Fibroblast of lung (primary cell): Measurements from ENCODE around the gene HMBS.

ENCODE experiments used
- EZH2 ChIP-seq: IDR thresholded peaks from 2 replicates; pipeline ENCODE4 v1.5.1; 2012; ENCODE audit warnings: low read length, control low read depth, mild to moderate bottlenecking; ENCODE audit errors: missing control alignments
- TF ChIP-seq, protein P1 (sequence below), 2 donors: IDR thresholded peaks in 1 of 2; conservative IDR thresholded peaks in 1 of 2; 1 replicate in 1 of 2; 2 replicates in 1 of 2; pipeline ENCODE4 v1.5.1; 2011 to 2012; ENCODE audit warnings: low read length in 2 of 2, control low read depth in 1 of 2, inconsistent platforms in 1 of 2, low read depth in 1 of 2, mild to moderate bottlenecking in 1 of 2

DNA sequence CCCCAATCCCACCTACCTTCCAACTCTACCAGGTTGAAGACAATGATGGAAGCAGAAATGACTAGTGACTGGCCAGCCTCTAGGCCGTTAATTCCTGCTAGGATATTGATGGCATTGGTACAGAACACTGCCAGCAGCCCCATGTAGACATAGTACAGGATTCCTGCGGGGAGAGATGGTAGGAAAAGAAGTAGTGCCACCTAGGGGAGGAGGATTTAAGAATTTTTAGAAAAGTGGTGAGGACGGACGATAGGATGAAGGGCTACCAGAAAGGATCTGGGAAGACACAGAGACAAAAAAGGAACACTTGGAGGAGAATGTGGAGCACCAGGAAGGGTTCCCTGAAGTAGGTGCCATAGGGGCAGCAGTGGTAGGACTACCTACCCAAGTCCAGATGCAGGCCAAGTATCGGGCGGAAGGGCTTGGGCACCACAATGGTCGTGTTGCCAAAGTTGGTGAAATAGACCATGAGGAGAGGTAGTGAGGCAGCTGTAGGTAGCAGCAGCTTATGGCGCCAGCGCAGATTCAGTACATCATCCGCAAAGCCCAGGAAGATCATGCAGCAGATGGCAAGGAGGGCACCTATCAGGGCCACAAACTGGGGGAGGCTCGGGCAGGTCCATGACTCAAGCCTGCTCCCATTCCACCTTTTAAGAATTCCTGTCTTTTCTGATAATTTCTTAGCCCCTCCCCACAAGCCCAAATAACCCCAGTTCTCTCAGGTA, 15.7 kb downstream of the HMBS start:
- TF ChIP-seq, protein P1, sequence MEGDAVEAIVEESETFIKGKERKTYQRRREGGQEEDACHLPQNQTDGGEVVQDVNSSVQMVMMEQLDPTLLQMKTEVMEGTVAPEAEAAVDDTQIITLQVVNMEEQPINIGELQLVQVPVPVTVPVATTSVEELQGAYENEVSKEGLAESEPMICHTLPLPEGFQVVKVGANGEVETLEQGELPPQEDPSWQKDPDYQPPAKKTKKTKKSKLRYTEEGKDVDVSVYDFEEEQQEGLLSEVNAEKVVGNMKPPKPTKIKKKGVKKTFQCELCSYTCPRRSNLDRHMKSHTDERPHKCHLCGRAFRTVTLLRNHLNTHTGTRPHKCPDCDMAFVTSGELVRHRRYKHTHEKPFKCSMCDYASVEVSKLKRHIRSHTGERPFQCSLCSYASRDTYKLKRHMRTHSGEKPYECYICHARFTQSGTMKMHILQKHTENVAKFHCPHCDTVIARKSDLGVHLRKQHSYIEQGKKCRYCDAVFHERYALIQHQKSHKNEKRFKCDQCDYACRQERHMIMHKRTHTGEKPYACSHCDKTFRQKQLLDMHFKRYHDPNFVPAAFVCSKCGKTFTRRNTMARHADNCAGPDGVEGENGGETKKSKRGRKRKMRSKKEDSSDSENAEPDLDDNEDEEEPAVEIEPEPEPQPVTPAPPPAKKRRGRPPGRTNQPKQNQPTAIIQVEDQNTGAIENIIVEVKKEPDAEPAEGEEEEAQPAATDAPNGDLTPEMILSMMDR (conservative IDR thresholded peaks at IDR 0.05 in 1 of 2, IDR thresholded peaks at IDR 0.05 in 1 of 2; ENCODE audit: low read depth in 1 of 2, low read length in 2 of 2), result peak; percentile 49 to 52
- no peak for TF ChIP-seq EZH2
